ENCODE measurements around the gene DDX41.

The DDX41 gene

GRCh38 chr5:177512736-177513380, 3.9 kb downstream of the DDX41 start:
- no peak for DNase-seq

DNA sequence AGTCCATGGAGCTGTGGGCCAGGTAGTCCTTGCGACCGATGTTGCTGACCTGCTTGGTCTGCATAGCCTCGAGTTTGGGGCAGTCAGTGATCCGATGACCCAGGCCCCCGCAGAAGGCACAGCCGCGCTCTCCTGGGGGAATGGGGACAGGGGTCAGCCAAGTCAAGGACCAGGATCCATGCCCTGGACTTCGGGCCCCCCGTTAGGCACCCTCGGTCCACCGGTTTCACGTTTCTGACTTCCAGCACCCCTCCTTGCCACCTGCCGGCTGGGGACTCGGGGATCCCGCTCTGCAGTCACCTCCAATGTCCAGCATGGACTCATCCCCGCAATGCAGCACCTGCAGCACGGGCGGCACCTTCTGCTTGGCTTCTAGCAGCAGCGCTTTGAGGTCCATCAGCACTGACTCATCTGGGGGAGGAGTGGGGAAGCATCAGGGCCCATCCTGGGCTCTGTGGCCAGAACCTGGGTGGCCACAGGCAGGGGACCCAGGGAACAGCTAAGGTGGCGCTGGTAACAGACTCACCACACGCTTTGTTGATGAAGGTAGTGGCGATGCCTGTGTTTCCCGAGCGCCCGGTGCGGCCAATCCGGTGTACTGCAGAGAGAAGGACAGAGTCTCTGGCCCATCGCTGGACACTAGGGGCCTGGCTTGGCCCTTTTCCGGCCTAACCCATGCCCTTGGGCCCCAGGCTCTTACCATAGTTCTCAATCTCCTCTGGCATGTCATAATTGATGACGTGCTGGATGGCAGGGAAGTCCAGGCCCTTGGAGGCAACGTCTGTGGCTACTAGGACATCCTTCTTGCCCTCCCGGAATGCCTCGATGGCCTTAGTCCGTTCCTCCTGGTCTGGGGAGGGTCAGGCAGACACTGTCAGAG, 4.7 kb downstream of the DDX41 start:
- no peak for DNase-seq

- no peak for DNase-seq
Measured at GRCh38 chr5:177511181-177511580, 5.6 kb downstream of the DDX41 start.

- DNase-seq, result no peak
Measured at GRCh38 chr5:177510567-177511053, 6.2 kb downstream of the DDX41 start.

GRCh38 chr5:177509991-177510566, 6.7 kb downstream of the DDX41 start:
- DNase-seq, result no peak

DNA sequence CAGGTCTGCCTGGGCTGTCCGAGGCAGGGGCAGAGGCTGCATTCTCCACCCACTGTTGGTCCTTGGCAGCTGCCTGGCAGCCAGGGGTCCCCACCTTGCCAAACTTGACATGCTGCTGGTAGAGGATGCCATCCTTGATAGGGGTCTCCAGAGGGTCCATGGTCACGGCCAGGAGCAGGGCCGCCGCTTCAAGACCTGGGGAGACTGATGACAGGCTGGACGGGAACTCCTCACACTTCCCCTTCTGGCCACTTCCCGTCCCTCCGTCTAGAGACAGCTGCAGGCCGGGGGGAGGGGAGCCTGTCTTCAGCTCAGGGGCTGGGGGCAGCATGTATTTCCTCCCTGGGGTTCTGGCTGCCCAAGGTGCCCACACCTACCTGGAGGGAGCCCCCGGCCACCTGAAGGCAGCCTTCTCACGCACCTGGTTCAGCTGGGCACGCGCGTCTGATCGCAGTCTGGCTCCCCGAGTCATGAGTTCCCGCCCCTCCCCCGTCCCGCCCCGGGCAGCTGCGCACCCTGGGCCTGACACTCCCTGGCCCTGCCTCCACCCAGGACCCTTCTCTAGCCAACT, 7.3 kb downstream of the DDX41 start, which contains the start of gene DOK3:
DOK3 (minus strand) TSS at position 446 of the 571 bp plus-strand sequence; CDS start at position 160, 286 bp downstream.
- no peak for DNase-seq

GRCh38 chr5:177508837-177509236, 7.9 kb downstream of the DDX41 start:
- DNase-seq, result no peak

GRCh38 chr5:177508221-177508611, 8.5 kb downstream of the DDX41 start:
- no peak for DNase-seq

DNA sequence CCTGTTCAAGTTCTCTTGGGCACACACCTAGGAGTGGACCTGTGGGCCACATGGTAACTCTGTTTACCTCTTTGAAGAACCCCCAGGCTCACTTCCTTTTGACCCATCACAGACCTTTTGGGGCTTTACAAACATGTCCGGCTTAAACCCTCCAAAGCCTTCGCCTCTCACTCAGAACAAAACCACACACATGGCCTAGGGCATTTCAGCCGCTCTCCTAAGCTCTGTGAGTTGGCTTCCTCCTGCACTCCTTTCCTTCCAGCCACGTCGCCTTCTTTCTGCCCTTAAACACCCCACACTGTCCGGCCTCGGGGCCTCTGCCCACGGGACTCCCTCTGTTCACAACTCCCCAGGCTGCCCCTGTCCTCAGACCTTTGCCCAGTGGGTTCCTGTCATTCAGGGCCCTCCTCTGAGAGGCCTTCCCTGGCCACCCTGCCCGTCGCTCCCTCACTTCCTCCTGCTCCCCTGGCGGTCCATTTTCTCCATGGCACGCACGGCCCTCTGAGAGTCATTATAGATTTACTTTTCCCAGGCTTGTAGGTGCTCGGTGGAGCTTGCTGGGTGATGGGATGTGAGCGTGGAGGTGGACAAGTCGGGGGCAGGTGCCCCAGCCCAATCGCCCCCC, 9.1 kb downstream of the DDX41 start:
- DNase-seq, result no peak

DNA sequence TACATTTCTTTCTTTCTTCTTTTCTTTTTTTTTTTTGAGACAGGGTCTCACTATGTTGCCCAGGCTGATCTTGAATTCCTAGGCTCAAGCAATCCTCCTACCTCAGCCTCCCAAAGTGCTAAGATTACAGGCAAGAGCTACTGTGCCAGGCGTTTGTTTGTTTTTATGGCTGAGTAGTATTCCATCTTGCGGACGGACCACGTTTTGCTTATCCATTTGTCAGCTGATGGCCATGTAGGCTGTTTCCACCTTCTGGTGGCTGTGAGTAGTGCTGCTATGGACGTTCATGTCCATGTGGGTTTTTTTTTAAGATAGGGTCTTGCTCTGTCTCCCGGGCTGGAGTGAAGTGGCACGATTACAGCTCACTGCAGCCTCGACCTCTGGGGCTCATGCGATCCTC, 9.6 kb downstream of the DDX41 start:
- no peak for DNase-seq

GRCh38 chr5:177505075-177505474, 11.7 kb downstream of the DDX41 start:
- DNase-seq, result no peak

GRCh38 chr5:177504086-177505056, 12.4 kb downstream of the DDX41 start:
- no peak for DNase-seq

DNA sequence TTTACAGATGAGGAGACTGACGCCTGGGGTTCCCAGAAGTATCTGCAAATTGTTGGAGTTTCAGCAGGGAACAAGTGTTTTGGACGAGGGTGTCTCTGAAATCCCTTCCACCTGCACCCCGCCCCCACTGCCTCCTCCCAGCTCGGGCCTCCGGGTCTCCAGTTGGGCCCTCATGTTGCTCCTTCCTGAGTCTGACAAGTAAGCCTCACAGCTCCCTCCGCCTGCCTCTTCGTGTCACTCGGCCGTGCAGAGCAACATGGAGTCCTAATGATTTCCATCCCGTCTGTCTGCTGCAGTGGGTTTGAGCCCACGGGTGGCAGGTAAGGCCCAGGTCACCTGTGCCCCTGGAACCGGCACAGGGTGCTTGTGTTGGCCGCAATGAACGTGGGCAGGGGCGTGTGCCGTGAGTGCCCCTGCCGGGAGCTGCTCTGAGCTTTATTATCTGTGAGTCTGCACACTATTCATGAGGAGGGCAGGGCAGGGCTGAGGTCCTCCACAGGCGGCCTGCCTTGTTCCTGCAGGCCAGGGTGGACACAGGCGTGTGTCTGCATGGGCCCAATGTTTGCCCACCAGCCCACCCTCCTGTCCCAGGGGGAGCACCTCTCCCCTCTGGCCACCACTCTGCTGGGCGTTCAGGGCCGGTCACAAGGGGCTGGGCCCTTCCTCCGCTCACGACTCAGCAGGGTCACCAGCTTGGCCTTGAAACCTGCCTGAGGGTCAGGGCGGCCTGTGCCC, 13.2 kb downstream of the DDX41 start:
- no peak for DNase-seq

GRCh38 chr5:177502886-177503285, 13.9 kb downstream of the DDX41 start:
- DNase-seq, result no peak

- DNase-seq, result no peak
Measured at GRCh38 chr5:177501874-177502678, 14.7 kb downstream of the DDX41 start.

GRCh38 chr5:177500685-177501522, 15.9 kb downstream of the DDX41 start:
- peak; percentile 83 for DNase-seq

- no peak for DNase-seq
Measured at GRCh38 chr5:177499842-177500241, 16.9 kb downstream of the DDX41 start.

DNA sequence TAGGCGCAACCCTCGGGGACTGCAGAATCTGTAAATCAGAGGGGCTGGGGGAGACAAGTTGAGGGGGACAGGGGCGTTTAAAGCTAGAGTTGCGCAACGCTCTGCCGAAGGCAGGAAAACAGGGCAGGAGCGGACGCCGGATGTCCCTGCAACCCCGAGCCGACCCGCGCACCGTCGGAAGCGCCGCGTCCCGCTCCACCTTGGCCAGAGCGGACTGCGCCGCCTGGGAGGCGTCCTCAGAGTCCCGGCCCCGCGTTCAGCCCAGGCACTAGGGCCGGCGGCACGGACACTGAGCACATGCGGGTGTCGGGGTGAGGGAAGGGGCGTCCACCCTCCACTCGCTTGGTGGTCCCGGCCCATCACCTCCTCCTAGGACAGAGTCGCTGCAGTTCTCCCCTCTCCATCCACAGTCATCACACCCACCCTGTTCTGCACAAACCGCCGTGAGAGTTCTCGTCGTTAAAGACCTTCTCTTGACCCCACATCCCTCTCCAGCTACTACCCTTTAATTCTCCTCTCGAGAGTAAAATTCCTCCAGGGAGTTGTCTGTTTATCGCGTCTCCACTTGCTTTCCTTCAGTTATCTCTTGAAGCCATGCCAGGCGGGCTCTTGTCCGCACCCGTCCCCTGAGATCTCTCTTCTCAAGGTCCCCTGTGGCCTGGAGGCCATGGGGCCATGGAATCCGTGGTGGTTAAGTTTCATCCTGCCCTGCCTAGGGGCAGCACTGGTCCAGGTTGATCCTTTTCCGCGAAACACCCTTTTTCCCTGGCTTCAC, 18.6 kb downstream of the DDX41 start:
- no peak for DNase-seq

All from CD4-positive, alpha-beta T cell treated with Interleukin-10 for 1 hour (primary cell).